Suprapubic skin (tissue), 4 donors: ENCODE measurements around the gene S100B.

Experiments used
- CTCF ChIP-seq, 2 donors: fragments of 200-600 bp in 1 of 2; fragments of 450-650 bp in 1 of 2; sonication (generic) in 1 of 2; IDR thresholded peaks; one replicate each; pipeline ENCODE4 v1.5.1; 2016 to 2019; ENCODE audit warnings: antibody characterized with exemption in 2 of 2, mild to moderate bottlenecking in 1 of 2, moderate library complexity in 1 of 2
- POLR2A ChIP-seq, 2 donors: fragments of 450-650 bp; IDR thresholded peaks; one replicate each; pipeline ENCODE4 v1.6.1; 2017; ENCODE audit warnings: antibody characterized with exemption in 2 of 2, mild to moderate bottlenecking in 2 of 2, moderate library complexity in 2 of 2
- POLR2AphosphoS5 ChIP-seq, 3 donors: sonication (generic); formaldehyde crosslinking; IDR thresholded peaks; one replicate each; pipeline ENCODE4 v1.6.1; 2017; ENCODE audit warnings: antibody characterized with exemption in 3 of 3

DNA sequence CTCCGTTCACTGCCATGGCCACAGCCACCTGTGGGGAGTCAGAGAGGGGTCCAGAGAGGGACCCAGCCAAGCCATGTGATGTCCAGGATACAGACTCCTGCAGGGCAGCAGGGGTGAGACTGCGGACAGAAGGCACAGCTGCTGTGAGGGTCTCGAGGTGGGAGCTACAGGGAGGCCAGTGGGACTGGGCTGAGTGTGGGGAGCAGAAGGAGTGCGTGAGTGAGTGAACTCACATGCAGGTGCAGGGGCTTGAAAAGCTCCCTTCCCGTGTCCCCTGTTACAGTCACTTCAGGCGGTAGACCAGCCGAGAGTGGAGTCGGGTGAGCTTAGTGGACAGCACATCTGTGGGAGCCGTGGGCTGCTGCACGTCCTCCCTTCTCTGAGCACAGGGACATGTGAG is 42.4 kb downstream of the S100B start:
- TF ChIP-seq POLR2AphosphoS5 (IDR thresholded peaks at IDR 0.05) (no peak), CTCF (IDR thresholded peaks at IDR 0.05) (no peak), POLR2A (IDR thresholded peaks at IDR 0.05) (no peak)
